Measurements from ENCODE around the gene TMCC1. TPM values are rescaled to one million over a fixed set of nuclear protein-coding genes. Genes with fewer than 3 reads are reported as not detected.
"Not testable (repeated sequence)": the region's sequence is repeated elsewhere in the genome, so short reads cannot be mapped to it uniquely, and the experiment has no call there.

TMCC1 gene
- total and polyA plus RNA-seq, 4 donors: 4.6 to 44.2 (median 24.0) TPM

DNA sequence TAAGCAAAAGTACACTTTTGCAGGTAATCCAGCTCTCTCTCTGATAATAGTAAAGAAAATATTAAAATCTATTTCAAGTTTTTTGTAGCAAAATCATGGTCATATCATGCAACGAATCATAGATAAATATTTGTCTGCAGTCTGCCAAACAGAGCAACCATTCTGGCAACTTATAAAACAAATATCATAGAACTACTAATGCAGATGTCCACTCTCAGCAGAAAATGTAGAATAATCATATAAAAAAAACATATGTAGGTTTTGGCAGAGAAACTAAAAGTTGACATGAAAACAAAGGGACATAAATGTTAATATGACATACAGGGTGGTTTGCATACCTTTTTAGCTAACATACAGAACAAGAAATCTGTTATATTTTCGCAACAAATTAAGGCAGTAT, 12.2 kb downstream of the TMCC1 start:
- Histone ChIP-seq H3K27me3 (ENCODE audit: control insufficient read depth in 1 of 2, insufficient read depth in 2 of 2, low read length in 1 of 2) (no peaks in the 10 kb centered on the region), H3K9me3 (ENCODE audit: control insufficient read depth, low read length) (no peaks in the 10 kb centered on the region), H3K4me3 (ENCODE audit: low read length in 2 of 2) (no peak overlapping the region), H3K36me3 (ENCODE audit: control insufficient read depth in 1 of 2, insufficient read depth in 2 of 2, low read length in 1 of 2) (no peaks in the 10 kb centered on the region), H3K27ac (ENCODE audit: low read depth in 1 of 2, low read length in 2 of 2) (no peak overlapping the region), H3K4me1 (ENCODE audit: control insufficient read depth in 1 of 2, insufficient read depth in 2 of 2, low read length in 2 of 2) (no peaks in the 10 kb centered on the region)
- intact Hi-C loops (cut with DNase I): no loop called here
- no peak for ATAC-seq (ENCODE audit: low FRiP score)
- no peak for DNase-seq
- WGBS, 2 donors: 55 to 56% methylated on average over 2 of the region's 2 CpGs

DNA sequence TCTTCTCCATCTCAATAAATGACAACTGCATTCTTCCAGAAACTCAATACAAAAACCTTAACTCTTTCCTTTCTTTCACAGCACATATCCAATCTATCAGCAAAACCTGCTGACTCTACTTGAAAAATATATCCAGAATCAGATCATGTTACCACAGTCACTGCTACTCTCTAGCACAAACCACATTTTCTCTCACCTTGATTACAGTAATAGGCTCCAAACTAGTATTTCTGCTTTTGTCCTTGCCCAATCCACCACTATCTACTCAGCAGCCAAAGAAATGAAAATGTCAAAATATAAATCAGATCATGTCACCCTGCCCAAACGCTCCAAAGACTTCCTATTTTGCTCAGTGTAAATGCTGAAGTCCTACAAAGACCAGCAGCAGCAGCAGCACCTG, 15.2 kb downstream of the TMCC1 start:
- Histone ChIP-seq H3K9me3 (ENCODE audit: control insufficient read depth, low read length) (no peaks in the 10 kb centered on the region), H3K4me1 (ENCODE audit: control insufficient read depth in 1 of 2, insufficient read depth in 2 of 2, low read length in 2 of 2) (no peaks in the 10 kb centered on the region), H3K4me3 (ENCODE audit: low read length in 2 of 2) (no peak overlapping the region), H3K36me3 (ENCODE audit: control insufficient read depth in 1 of 2, insufficient read depth in 2 of 2, low read length in 1 of 2) (no peaks in the 10 kb centered on the region), H3K27me3 (ENCODE audit: control insufficient read depth in 1 of 2, insufficient read depth in 2 of 2, low read length in 1 of 2) (no peaks in the 10 kb centered on the region), H3K27ac (ENCODE audit: low read depth in 1 of 2, low read length in 2 of 2) (no peak overlapping the region)
- DNase-seq (no peak), ATAC-seq (ENCODE audit: low FRiP score) (no peak)
- 51 to 63% methylated on average over 1 of the region's 1 CpG for WGBS, 2 donors
- intact Hi-C loops (cut with DNase I): no loop called here

DNA sequence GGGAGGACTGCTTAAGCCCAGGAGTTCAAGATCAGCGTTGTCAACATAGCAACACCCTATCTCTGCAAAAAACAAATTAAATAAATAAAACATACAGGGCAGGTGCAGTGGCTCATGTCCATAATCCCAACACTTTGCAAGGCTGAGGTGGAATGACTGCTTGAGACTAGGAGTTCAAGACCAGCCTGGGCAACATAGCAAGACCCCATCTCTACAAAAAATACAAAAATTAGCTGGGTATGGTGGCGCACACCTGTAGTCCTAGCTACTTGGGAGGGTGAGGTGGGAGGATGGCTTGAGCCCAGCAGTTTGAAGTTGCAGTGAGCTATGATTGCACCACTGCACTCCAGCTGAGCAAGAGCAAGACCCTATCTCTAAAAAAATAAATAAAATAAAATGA, 19.0 kb downstream of the TMCC1 start:
- H3K4me3 ChIP-seq (ENCODE audit: low read length in 2 of 2); DNase-seq; H3K9me3 ChIP-seq (ENCODE audit: control insufficient read depth, low read length); intact Hi-C loops (cut with DNase I); ATAC-seq (ENCODE audit: low FRiP score); H3K36me3 ChIP-seq (ENCODE audit: control insufficient read depth in 1 of 2, insufficient read depth in 2 of 2, low read length in 1 of 2); H3K27me3 ChIP-seq (ENCODE audit: control insufficient read depth in 1 of 2, insufficient read depth in 2 of 2, low read length in 1 of 2); H3K4me1 ChIP-seq (ENCODE audit: control insufficient read depth in 1 of 2, insufficient read depth in 2 of 2, low read length in 2 of 2); H3K27ac ChIP-seq (ENCODE audit: low read depth in 1 of 2, low read length in 2 of 2): not testable (repeated sequence)
- 99 to 100% methylated on average over 2 of the region's 2 CpGs for WGBS, 2 donors

DNA sequence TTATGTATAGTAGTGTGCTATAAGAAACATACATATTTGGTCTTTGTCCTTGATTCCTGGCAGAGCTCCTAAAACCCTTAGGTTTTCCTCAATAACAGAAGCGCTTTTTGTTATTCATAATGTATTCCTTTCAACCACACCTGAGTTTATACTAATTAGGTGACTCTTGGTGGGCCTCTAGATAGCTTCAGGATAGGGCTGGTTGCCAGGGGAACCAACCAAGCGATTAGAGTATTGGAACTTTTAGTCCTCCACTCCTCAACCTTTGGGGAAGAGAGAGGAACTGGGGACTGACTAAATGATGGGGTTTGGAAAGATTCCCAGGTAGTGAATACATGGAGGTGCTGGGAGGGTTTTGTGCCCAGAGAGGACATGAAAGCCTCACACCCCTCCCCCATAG, 24.6 kb downstream of the TMCC1 start:
- Histone ChIP-seq H3K27me3 (ENCODE audit: control insufficient read depth in 1 of 2, insufficient read depth in 2 of 2, low read length in 1 of 2) (no peaks in the 10 kb centered on the region), H3K9me3 (ENCODE audit: control insufficient read depth, low read length) (no peaks in the 10 kb centered on the region), H3K36me3 (ENCODE audit: control insufficient read depth in 1 of 2, insufficient read depth in 2 of 2, low read length in 1 of 2) (no peaks in the 10 kb centered on the region), H3K4me3 (ENCODE audit: low read length in 2 of 2) (no peak overlapping the region), H3K4me1 (ENCODE audit: control insufficient read depth in 1 of 2, insufficient read depth in 2 of 2, low read length in 2 of 2) (no peaks in the 10 kb centered on the region), H3K27ac (ENCODE audit: low read depth in 1 of 2, low read length in 2 of 2) (no peak overlapping the region)
- intact Hi-C loops (cut with DNase I): no loop called here
- DNase-seq (no peak), ATAC-seq (ENCODE audit: low FRiP score) (no peak)
- 95 to 100% methylated on average over 2 of the region's 2 CpGs for WGBS, 2 donors

DNA sequence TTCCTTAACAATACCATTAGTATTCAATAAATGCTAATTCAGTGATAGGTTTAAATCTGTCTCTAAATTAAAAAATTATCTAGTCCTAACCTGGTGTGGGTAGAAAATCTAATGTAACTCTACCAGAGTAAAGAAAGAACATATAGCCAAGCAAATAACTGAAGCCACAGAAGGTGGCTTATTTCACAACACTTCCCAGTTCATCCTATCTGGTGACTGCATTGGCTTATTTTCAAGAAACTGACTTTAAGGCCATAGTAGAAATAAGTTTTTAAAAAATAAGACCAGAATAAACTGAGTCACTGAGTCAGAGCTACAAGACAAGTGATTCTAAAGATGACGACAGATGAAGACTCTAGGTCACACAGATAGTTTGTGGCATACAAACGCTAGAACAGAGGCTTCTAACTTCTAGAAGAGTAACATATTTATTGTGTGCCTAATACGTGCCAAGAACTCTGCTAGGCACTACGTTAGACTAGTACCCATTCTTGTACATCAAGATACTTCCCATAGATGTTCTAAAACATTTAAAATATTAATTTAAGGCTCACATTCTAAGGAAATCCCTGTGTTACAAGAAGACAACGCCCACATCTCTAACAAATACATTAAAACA, 25.9 kb downstream of the TMCC1 start:
- no peak overlapping the region for H3K4me3 ChIP-seq (ENCODE audit: low read length in 2 of 2)
- ATAC-seq (ENCODE audit: low FRiP score) (no peak), DNase-seq (no peak)
- intact Hi-C loops (cut with DNase I): no loop called here
- H3K36me3 ChIP-seq (ENCODE audit: control insufficient read depth in 1 of 2, insufficient read depth in 2 of 2, low read length in 1 of 2): no peaks in the 10 kb centered on the region
- WGBS, 2 donors: 79% methylated on average over 5 of the region's 5 CpGs
- H3K4me1 ChIP-seq (ENCODE audit: control insufficient read depth in 1 of 2, insufficient read depth in 2 of 2, low read length in 2 of 2): no peaks in the 10 kb centered on the region
- no peaks in the 10 kb centered on the region for H3K27me3 ChIP-seq (ENCODE audit: control insufficient read depth in 1 of 2, insufficient read depth in 2 of 2, low read length in 1 of 2)
- no peaks in the 10 kb centered on the region for H3K9me3 ChIP-seq (ENCODE audit: control insufficient read depth, low read length)
- no peak overlapping the region for H3K27ac ChIP-seq (ENCODE audit: low read depth in 1 of 2, low read length in 2 of 2)

DNA sequence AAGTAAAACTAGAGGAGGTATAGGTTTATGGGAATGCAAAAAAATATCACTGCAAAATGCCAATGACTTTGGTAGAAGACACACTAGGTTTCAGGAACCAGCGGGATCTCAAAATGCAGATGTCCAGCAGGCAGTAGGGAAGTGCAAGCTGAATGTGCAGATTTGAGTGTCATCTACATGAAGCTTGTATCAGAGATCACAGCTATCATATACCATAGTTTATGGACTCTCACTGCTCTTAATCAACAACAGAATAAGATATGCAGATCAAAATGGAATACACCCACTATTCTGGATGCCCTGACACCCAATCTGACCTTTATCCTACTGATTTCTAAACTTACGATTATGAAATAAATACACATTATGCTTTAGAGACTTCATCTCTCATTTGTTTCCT, 27.7 kb downstream of the TMCC1 start:
- no peak overlapping the region for H3K27ac ChIP-seq (ENCODE audit: low read depth in 1 of 2, low read length in 2 of 2)
- WGBS, 2 donors: 97 to 98% methylated on average over 2 of the region's 2 CpGs
- DNase-seq (no peak), ATAC-seq (ENCODE audit: low FRiP score) (no peak)
- intact Hi-C loops (cut with DNase I): no loop called here
- peaks cover 0 to under 1% of the 10 kb centered on the region in 2 donors for H3K4me1 ChIP-seq (ENCODE audit: control insufficient read depth in 1 of 2, insufficient read depth in 2 of 2, low read length in 2 of 2)
- H3K9me3 ChIP-seq (ENCODE audit: control insufficient read depth, low read length): no peaks in the 10 kb centered on the region
- no peak overlapping the region for H3K4me3 ChIP-seq (ENCODE audit: low read length in 2 of 2)
- H3K36me3 ChIP-seq (ENCODE audit: control insufficient read depth in 1 of 2, insufficient read depth in 2 of 2, low read length in 1 of 2): no peaks in the 10 kb centered on the region
- H3K27me3 ChIP-seq (ENCODE audit: control insufficient read depth in 1 of 2, insufficient read depth in 2 of 2, low read length in 1 of 2): no peaks in the 10 kb centered on the region

DNA sequence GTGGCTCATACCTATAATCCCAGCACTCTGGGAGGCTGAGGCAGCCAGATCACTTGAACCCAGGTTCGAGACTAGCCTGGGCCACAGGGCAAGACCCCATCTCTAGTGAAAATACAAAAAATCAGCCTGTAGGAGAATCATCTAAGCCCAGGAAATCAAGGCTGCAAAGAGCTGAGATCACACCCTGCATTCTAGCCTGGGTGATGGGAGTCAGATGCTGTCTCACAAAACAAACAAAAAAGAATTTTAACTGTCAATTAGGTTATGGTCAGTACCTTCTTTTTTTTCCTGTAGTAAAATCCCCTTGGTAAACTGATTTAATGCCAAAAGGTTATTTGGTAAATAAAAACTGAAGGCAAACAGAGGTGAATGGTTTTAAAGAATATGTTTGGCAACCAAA, 29.0 kb downstream of the TMCC1 start:
- H3K27ac ChIP-seq (ENCODE audit: low read depth in 1 of 2, low read length in 2 of 2): no peak overlapping the region
- H3K27me3 ChIP-seq (ENCODE audit: control insufficient read depth in 1 of 2, insufficient read depth in 2 of 2, low read length in 1 of 2): no peaks in the 10 kb centered on the region
- H3K4me3 ChIP-seq (ENCODE audit: low read length in 2 of 2): no peak overlapping the region
- WGBS, 2 donors: 93 to 96% methylated on average over 1 of the region's 1 CpG
- H3K36me3 ChIP-seq (ENCODE audit: control insufficient read depth in 1 of 2, insufficient read depth in 2 of 2, low read length in 1 of 2): no peaks in the 10 kb centered on the region
- ATAC-seq (ENCODE audit: low FRiP score): no peak
- H3K4me1 ChIP-seq (ENCODE audit: control insufficient read depth in 1 of 2, insufficient read depth in 2 of 2, low read length in 2 of 2): peaks cover 0 to 2% of the 10 kb centered on the region in 2 donors
- no peaks in the 10 kb centered on the region for H3K9me3 ChIP-seq (ENCODE audit: control insufficient read depth, low read length)
- DNase-seq: no peak
- intact Hi-C loops (cut with DNase I): no loop called here

DNA sequence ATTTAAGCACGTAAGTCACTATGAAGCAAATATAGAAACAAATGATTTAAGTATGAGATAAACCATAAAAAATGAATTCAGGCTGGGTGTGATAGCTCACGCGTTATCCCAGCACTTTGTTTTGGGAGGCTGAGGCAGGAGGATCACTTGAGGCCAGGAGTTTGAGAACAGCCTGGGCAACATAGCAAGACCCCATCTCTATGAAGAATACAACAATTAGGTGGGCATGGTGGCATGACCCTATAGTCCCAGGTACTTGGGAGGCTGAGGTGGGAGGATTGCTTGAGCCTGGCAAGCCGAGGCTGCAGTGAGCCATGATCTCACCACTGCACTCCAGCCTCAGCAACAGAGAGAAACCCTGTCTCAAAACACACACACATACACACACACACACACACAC, 34.2 kb downstream of the TMCC1 start:
- Histone ChIP-seq H3K36me3 (ENCODE audit: control insufficient read depth in 1 of 2, insufficient read depth in 2 of 2, low read length in 1 of 2) (no peaks in the 10 kb centered on the region), H3K27ac (ENCODE audit: low read depth in 1 of 2, low read length in 2 of 2) (no peak overlapping the region), H3K27me3 (ENCODE audit: control insufficient read depth in 1 of 2, insufficient read depth in 2 of 2, low read length in 1 of 2) (no peaks in the 10 kb centered on the region), H3K4me1 (ENCODE audit: control insufficient read depth in 1 of 2, insufficient read depth in 2 of 2, low read length in 2 of 2) (peaks cover 3 to 7% of the 10 kb centered on the region in 2 donors), H3K9me3 (ENCODE audit: control insufficient read depth, low read length) (no peaks in the 10 kb centered on the region), H3K4me3 (ENCODE audit: low read length in 2 of 2) (no peak overlapping the region)
- ATAC-seq (ENCODE audit: low FRiP score) (no peak), DNase-seq (no peak)
- intact Hi-C loops (cut with DNase I): no loop called here
- 94 to 98% methylated on average over 4 of the region's 4 CpGs for WGBS, 2 donors

DNA sequence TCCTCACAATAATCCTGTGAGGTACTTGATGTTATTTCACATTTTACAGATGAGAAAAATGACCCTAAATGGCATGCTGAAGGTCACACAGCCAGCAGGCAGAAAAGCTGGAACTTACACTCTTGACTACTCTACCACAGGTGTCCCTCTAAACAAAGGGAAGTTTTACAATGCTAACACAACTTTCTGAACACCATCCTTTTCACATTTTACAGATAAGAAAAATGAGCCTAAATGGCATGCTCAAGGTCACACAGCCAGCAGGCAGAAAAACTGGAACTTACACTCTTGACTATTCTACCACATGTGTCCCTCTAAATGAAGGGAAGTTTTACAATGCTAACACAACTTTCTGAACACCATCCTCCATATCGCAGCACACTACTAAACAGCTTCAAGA, 35.6 kb downstream of the TMCC1 start:
- Histone ChIP-seq H3K4me3 (ENCODE audit: low read length in 2 of 2) (no peak overlapping the region), H3K27me3 (ENCODE audit: control insufficient read depth in 1 of 2, insufficient read depth in 2 of 2, low read length in 1 of 2) (no peaks in the 10 kb centered on the region), H3K9me3 (ENCODE audit: control insufficient read depth, low read length) (no peaks in the 10 kb centered on the region), H3K36me3 (ENCODE audit: control insufficient read depth in 1 of 2, insufficient read depth in 2 of 2, low read length in 1 of 2) (no peaks in the 10 kb centered on the region), H3K27ac (ENCODE audit: low read depth in 1 of 2, low read length in 2 of 2) (no peak overlapping the region), H3K4me1 (ENCODE audit: control insufficient read depth in 1 of 2, insufficient read depth in 2 of 2, low read length in 2 of 2) (peaks cover 3 to 7% of the 10 kb centered on the region in 2 donors)
- ATAC-seq (ENCODE audit: low FRiP score): no peak
- 97 to 99% methylated on average over 1 of the region's 1 CpG for WGBS, 2 donors
- intact Hi-C loops (cut with DNase I): no loop called here
- no peak for DNase-seq
